NCI-H345 treated with DMSO at 0.1 percent for 48 hours (cell line): ENCODE measurements around the gene BLCAP.

Experiments
- DNase-seq: peaks from one replicate; lab custom pipeline; 2025; ENCODE audit not compliant: unreplicated experiment; lab: John Stamatoyannopoulos, UW

The BLCAP gene

GRCh38 chr20:37518059-37518458, 9.6 kb downstream of the BLCAP start:
- no peak for DNase-seq

- no peak for DNase-seq
Measured at GRCh38 chr20:37516811-37517750, 10.6 kb downstream of the BLCAP start.

DNA sequence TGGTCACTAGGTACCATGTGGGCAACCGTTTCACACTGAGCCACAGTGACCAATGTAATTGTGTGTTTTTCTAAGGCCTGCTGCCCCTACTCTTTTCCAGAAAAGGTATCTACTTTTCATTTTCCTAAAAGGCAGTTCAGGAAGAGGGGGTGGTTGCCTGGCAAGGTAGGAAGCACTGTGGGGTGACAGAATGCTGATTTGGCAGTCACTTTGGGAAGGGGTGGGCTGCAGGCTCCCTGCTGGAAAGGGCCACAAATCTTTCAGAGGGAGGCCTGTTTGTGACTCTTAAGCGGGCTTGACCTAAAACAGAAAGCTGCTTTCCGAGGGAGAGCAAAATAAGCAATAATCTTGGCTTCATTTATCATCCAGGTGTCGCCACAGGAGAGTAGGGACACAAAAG, 11.8 kb downstream of the BLCAP start:
- no peak for DNase-seq

- no peak for DNase-seq
Measured at GRCh38 chr20:37513779-37514359, 13.8 kb downstream of the BLCAP start.

DNA sequence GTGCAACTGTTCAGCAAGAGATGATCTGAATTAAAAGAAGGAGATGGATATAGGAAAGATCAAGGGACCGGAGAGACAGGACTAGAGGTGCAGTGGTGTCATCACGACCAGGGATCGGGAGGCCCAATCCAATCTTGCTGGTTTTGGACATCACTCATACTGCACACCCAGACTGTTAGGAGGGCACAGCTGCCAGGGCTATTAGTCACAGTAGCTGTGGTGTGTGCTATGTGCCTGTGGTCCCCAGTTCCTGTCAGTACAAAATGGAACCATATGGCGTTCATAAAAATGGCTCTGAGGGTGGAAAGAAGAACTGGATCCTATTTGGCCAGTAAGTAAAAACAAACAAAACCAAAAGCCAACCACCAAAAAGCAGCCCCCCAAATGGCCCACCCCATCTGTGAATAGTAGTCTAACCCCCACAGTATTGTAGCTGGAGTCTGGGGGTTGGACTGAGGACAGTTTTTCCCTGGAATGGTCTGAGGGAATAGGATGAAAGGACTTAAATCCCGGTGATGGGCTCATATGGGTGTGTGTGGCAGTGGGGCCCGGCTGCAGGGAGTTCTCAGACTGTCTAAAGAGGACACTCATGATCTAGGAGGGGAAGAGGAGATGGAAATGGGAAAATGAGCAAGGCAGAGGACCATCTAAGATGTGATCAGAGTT, 15.9 kb downstream of the BLCAP start:
- DNase-seq, result no peak

- DNase-seq, result no peak
Measured at GRCh38 chr20:37510226-37510625, 17.4 kb downstream of the BLCAP start.

GRCh38 chr20:37506152-37506725, 21.4 kb downstream of the BLCAP start:
- no peak for DNase-seq

DNA sequence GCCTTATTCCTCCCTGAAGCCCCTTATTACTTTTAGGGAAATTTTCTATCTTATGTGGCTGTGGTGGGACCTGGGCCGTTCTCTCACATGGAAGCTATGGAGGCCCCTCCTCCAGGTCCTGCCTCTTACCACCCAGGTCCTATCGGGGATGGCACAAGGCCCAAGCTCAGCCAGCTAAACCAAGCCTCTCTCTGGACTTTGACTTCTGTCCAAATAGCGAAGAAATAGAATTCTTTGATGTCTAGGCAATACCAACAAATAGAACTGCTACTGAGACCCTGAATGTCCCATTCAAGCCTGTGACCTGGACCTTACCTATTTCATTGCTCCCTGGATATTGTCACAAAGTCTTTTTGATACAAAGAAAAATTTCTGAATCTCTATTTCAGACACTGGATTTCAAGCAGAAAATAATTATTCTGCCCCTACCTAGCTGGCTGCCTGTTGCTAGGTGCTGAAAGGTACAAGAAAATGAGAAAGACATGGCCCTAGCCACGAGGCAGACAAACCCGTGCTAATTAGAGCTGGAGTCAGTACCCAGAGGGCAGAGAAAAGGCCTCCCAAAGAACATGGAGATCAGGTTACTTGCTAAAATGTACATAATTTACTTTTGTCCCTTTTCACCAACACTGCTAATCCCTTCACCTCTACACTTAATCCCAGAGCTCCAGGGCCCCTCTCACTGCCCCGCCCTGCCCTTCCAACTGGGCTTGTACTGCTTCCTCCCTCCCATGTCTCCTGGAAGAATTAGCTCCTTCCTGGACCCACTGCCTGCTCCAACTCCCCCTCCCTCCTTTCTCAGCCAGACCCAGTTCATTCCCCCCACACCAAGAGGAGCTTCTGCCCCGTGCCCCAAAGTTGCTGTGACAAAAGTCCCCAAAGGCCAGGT, 22.2 kb downstream of the BLCAP start:
- DNase-seq, result no peak

DNA sequence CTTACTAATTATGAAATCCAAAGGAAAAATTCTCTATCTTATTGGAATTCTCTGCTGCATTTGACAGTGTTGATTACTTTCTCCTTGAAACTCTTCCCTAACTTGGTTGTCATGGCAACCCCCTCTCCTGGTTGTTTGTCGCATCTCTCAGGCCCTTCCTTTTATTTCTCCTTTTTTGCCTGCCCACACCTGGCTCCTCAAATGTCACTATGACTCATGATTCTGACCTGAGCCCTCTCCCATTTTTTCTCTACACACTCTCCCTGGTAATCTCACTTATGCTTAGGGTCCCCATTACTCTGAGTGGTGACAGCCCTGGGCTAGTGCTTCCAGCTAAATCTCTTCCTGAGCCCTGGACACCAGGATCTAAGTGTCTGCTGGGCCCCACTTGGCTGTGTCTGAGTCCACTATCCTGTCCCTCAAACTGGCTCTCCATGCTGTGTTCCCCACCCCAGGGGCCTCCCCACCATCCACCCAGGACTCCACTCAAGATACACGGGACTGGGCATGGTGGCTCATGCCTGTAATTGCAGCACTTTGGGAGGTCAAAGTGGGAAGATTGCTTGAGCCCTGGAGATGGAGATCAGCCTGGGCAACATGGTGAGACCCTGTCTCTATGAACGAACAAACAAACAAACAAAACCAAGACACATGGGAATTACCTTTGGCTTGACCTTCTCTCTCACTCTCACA, 23.1 kb downstream of the BLCAP start:
- DNase-seq, result no peak

- DNase-seq, result no peak
Measured at GRCh38 chr20:37503256-37503927, 24.3 kb downstream of the BLCAP start.

- no peak for DNase-seq
Measured at GRCh38 chr20:37502654-37503053, 25.0 kb downstream of the BLCAP start.

DNA sequence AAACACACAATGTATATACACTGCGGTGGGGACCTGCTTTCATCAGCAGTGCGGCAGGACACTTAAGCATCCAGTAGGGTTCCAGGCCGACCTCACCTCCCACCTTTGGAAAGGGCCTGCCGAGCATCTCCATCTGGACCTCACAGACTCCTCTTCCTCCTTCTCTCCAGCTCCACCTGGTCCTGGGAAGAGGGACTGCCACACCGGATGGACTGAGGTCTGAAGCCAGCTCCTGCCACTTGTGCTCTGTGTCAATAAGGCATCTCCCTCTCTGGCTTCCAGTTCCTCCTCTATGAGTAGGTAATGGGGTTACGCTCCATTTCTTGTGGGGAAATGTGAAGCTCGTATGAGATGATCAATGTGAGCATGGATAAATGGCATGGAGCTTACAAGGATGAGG, 25.7 kb downstream of the BLCAP start:
- peak; percentile 16 for DNase-seq

GRCh38 chr20:37500311-37500710, 27.4 kb downstream of the BLCAP start:
- peak; percentile 72 for DNase-seq

DNA sequence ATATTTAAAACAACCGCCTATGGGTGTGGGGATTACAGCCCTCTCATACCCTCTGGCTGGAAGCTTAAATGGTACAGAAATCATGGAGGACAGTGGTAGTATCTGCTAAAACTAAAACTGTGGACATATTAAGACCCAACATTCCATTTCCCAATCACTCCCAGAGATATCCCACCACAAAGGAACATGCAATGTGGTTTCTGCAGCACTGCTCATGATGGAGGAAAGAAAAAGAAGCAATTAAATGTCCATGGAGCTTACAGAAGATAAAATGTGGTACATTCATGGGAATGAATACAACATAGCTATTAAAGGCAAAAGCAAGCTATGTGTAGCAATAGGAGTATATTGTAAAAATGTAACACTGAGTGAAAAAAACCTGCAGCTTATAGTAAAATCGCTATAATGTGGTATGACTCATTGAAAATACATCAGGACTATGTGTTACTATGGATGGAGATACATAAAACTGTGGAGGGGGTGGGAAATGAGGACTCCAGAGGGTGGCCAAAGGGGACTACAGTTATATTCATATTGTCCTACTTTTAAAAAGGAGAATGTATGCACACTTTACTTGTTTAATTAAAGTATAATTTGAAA, 29.5 kb downstream of the BLCAP start:
- no peak for DNase-seq

DNA sequence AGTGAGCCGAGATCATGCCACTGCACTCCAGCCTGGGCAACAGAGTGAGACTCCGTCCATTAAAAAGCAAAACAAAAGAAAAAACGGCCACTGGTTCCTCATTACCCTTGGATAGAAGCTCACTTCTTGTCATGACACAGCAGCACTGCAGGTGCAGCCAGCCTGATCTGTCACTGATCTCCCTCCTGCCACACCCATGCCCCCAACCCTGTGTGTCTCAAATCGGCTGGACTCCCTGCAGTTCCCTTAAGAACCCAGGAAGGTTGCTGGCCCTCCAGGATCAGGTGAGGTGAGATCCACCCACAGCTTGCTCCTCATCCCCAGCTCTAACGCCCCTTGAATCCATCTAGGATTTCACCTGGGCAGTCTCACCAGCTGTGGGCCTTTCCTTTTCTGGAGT, 32.9 kb downstream of the BLCAP start:
- no peak for DNase-seq

- DNase-seq, result no peak
Measured at GRCh38 chr20:37494301-37494700, 33.4 kb downstream of the BLCAP start.

- no peak for DNase-seq
Measured at GRCh38 chr20:37492945-37493344, 34.7 kb downstream of the BLCAP start.

GRCh38 chr20:37492096-37492625, 35.5 kb downstream of the BLCAP start:
- no peak for DNase-seq
